ENCODE results near the gene NTM.

NTM gene

DNA sequence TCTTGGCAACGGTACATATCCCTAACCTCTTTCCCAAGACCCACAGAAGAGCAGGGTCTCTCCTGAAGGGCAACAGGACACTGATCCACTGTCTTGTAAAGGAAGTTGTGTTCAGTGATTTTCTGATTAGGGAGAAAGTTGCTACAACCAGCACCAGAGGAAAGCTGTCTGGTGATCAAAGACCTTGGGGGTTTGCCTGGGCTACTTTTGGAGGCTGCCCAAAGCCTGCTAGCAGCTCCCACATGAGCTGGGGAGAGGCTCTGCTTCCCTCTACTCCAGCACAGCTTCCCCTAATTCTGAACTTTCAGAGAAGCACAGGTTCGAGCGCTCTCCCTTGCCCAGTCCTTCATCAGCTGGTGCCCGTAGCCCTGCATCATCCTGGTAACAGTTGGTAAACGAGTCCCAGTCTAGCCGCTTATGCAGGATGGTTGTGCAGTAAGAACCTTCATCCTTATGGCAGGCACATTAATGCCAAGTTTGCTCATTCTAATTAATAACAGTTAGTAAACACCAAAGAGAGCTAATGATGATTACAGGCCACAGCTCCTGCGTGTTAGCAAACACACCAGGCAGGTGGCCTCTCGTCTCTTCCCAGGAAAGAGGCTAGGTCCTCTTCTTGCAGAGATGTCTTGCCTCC, 173.1 kb downstream of the NTM start (continued):
- TF ChIP-seq, protein P1, sequence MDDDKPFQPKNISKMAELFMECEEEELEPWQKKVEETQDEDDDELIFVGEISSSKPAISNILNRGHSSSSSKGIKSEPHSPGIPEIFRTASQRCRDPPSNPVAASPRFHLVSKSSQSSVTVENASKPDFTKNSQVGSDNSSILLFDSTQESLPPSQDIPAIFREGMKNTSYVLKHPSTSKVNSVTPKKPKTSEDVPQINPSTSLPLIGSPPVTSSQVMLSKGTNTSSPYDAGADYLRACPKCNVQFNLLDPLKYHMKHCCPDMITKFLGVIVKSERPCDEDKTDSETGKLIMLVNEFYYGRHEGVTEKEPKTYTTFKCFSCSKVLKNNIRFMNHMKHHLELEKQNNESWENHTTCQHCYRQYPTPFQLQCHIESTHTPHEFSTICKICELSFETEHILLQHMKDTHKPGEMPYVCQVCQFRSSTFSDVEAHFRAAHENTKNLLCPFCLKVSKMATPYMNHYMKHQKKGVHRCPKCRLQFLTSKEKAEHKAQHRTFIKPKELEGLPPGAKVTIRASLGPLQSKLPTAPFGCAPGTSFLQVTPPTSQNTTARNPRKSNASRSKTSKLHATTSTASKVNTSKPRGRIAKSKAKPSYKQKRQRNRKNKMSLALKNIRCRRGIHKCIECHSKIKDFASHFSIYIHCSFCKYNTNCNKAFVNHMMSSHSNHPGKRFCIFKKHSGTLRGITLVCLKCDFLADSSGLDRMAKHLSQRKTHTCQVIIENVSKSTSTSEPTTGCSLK (tag by site-specific recombination; IDR thresholded peaks at IDR 0.05): no peak
- TF ChIP-seq ZNF292 (tag by site-specific recombination; IDR thresholded peaks at IDR 0.05; ENCODE audit: borderline replicate concordance, low read depth) (no peak), ZNF76 (tag by site-specific recombination; IDR thresholded peaks at IDR 0.05; ENCODE audit: borderline replicate concordance, low read depth) (no peak), ZNF560 (tag by site-specific recombination; IDR thresholded peaks at IDR 0.05; ENCODE audit: borderline replicate concordance) (no peak), ZNF426 (tag by site-specific recombination; IDR thresholded peaks at IDR 0.05) (no peak), ZNF561 (tag by site-specific recombination; IDR thresholded peaks at IDR 0.05; ENCODE audit: borderline replicate concordance) (no peak), ZNF768 (tag by site-specific recombination; IDR thresholded peaks at IDR 0.05) (no peak)
- TF ChIP-seq, protein P2, sequence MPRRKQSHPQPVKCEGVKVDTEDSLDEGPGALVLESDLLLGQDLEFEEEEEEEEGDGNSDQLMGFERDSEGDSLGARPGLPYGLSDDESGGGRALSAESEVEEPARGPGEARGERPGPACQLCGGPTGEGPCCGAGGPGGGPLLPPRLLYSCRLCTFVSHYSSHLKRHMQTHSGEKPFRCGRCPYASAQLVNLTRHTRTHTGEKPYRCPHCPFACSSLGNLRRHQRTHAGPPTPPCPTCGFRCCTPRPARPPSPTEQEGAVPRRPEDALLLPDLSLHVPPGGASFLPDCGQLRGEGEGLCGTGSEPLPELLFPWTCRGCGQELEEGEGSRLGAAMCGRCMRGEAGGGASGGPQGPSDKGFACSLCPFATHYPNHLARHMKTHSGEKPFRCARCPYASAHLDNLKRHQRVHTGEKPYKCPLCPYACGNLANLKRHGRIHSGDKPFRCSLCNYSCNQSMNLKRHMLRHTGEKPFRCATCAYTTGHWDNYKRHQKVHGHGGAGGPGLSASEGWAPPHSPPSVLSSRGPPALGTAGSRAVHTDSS (tag by site-specific recombination; IDR thresholded peaks at IDR 0.05): no peak
- TF ChIP-seq, protein P3, sequence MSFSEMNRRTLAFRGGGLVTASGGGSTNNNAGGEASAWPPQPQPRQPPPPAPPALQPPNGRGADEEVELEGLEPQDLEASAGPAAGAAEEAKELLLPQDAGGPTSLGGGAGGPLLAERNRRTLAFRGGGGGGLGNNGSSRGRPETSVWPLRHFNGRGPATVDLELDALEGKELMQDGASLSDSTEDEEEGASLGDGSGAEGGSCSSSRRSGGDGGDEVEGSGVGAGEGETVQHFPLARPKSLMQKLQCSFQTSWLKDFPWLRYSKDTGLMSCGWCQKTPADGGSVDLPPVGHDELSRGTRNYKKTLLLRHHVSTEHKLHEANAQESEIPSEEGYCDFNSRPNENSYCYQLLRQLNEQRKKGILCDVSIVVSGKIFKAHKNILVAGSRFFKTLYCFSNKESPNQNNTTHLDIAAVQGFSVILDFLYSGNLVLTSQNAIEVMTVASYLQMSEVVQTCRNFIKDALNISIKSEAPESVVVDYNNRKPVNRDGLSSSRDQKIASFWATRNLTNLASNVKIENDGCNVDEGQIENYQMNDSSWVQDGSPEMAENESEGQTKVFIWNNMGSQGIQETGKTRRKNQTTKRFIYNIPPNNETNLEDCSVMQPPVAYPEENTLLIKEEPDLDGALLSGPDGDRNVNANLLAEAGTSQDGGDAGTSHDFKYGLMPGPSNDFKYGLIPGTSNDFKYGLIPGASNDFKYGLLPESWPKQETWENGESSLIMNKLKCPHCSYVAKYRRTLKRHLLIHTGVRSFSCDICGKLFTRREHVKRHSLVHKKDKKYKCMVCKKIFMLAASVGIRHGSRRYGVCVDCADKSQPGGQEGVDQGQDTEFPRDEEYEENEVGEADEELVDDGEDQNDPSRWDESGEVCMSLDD (tag by site-specific recombination; IDR thresholded peaks at IDR 0.05): no peak

DNA sequence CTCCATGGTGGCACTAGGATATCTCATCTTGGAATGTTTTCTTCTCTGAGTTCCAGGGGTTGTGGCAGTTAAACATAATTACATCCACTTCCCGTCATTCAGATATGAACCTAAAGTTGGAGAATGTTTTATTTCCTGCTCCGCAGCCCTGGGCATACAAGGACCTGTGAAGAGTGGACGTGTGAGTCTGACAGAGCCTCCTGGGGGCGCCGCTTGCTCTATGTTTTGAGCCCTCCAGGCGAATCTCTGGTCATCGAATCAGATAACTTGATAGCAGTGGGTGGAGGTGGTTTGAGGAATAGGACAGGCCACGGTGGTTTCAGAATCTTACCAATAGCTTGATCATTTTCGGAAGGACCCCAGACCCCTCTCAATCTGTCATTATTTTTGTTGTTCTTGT, 174.2 kb downstream of the NTM start:
- no peak overlapping the region for H3K27ac ChIP-seq (ENCODE audit: extremely low read depth, low read depth, low read length)
- H3K4me1 ChIP-seq (ENCODE audit: control insufficient read depth, insufficient read depth, low read length): no peaks in the 10 kb centered on the region
- no peaks in the 10 kb centered on the region for H3K9me3 ChIP-seq (ENCODE audit: control insufficient read depth, insufficient read depth, low read depth, low read length)
- no peaks in the 10 kb centered on the region for H3K36me3 ChIP-seq (ENCODE audit: control insufficient read depth in 2 of 2, insufficient read depth in 1 of 2, low read length in 2 of 2)
- ChIA-PET POLR2A (no interaction called here), CTCF (interaction anchor here (3.0 kb wide), 1 partner anchor 130 kb away, joined by 11 read pairs; no protein-coding TSS in a partner anchor)
- H3K4me3 ChIP-seq (ENCODE audit: low read depth, low read length): no peak overlapping the region
- TF ChIP-seq, protein P4, sequence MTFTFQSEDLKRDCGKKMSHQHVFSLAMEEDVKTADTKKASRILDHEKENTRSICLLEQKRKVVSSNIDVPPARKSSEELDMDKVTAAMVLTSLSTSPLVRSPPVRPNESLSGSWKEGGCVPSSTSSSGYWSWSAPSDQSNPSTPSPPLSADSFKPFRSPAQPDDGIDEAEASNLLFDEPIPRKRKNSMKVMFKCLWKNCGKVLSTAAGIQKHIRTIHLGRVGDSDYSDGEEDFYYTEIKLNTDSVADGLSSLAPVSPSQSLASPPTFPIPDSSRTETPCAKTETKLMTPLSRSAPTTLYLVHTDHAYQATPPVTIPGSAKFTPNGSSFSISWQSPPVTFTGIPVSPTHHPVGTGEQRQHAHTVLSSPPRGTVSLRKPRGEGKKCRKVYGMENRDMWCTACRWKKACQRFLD (tag by site-specific recombination; IDR thresholded peaks at IDR 0.05): no peak
- TF ChIP-seq EGR2 (tag by site-specific recombination; IDR thresholded peaks at IDR 0.05; ENCODE audit: low read depth): no peak
- no peak for TF ChIP-seq TRIM28 (IDR thresholded peaks at IDR 0.05; ENCODE audit: borderline replicate concordance, low read length)
- no peak for TF ChIP-seq KLF7 (tag by site-specific recombination; IDR thresholded peaks at IDR 0.05; ENCODE audit: borderline replicate concordance)
- no peak for TF ChIP-seq ZNF404 (tag by site-specific recombination; IDR thresholded peaks at IDR 0.05)
- TF ChIP-seq ZNF266 (tag by site-specific recombination; IDR thresholded peaks at IDR 0.05; ENCODE audit: low read depth): no peak
- TF ChIP-seq ZNF558 (tag by site-specific recombination; IDR thresholded peaks at IDR 0.05): no peak
- TF ChIP-seq ZBTB21 (tag by site-specific recombination; IDR thresholded peaks at IDR 0.05): no peak
- no peak for TF ChIP-seq ZSCAN30 (tag by site-specific recombination; IDR thresholded peaks at IDR 0.05)
- no peak for TF ChIP-seq ZNF274 (IDR thresholded peaks at IDR 0.05; ENCODE audit: low read length)
- TF ChIP-seq ZNF274 (tag by site-specific recombination; IDR thresholded peaks at IDR 0.05; ENCODE audit: borderline replicate concordance): no peak
- TF ChIP-seq ZNF610 (tag by site-specific recombination; IDR thresholded peaks at IDR 0.05; ENCODE audit: borderline replicate concordance): no peak
- TF ChIP-seq ZBTB7A (tag by site-specific recombination; IDR thresholded peaks at IDR 0.05; ENCODE audit: low read depth): no peak
- no peak for TF ChIP-seq MZF1 (tag by site-specific recombination; IDR thresholded peaks at IDR 0.05; ENCODE audit: borderline replicate concordance)
- TF ChIP-seq ZNF239 (tag by site-specific recombination; IDR thresholded peaks at IDR 0.05): no peak
- TF ChIP-seq ZNF146 (tag by site-specific recombination; IDR thresholded peaks at IDR 0.05): no peak
- TF ChIP-seq ZNF792 (tag by site-specific recombination; IDR thresholded peaks at IDR 0.05): no peak

All from HEK293 (cell line).